HCT116 (cell line): ENCODE results near the gene TCF7L2. TPM values are rescaled to one million over a fixed set of nuclear protein-coding genes. Genes with fewer than 3 reads are reported as not detected.

ENCODE experiments used
- ATAC-seq: fragments of 200-7000 bp; cut with Tn5 transposase; 2 replicates; pipeline ENCODE4 v1.9.1; 2020; ENCODE audit warnings: mild to moderate bottlenecking, moderate library complexity
- BruUV-seq: library from RNA; stranded (reverse); fragments of 400-500 nt; replicated peaks from 2 replicates; lab custom pipeline; 2021; lab: Mats Ljungman, UMichigan
- CTCF ChIA-PET: fragments of 300-600 bp; sonication (Branson Sonifier 250); formaldehyde crosslinking; loops from one replicate; lab custom pipeline; 2021; ENCODE audit warnings: antibody characterized with exemption; lab: Charles Lee
- POLR2A ChIA-PET: fragments of 300-600, 350-600 bp; sonication (Branson Sonifier 250); formaldehyde crosslinking; loops from one replicate; lab custom pipeline; 2021; ENCODE audit warnings: antibody characterized with exemption; lab: Charles Lee
- RAD21 ChIA-PET, 2 experiments: fragments of 300-600 bp; sonication (Branson Sonifier 250); formaldehyde crosslinking; loops; one replicate each; lab custom pipeline; 2023; ENCODE audit warnings: low total read pairs in 2 of 2; ENCODE audit not compliant: uncharacterized antibody in 2 of 2, unreplicated experiment in 2 of 2, low non-redundant PET in 1 of 2; lab: Charles Lee
- DNase-seq: peaks from one replicate; pipeline ENCODE4 v3.0.0-alpha.2; 2010; ENCODE audit warnings: low read depth, low spot score
- H2AFZ ChIP-seq: fragments of 200-600 bp; shearing (Covaris generic), sonication (generic); 2 replicates; pipeline ENCODE4 v1.6.1; 2017; ENCODE audit warnings: low read depth, mixed run types, mixed read lengths, antibody characterized with exemption, low read length; ENCODE audit not compliant: poor library complexity, severe bottlenecking
- H3K27ac ChIP-seq: 2 replicates; pipeline ENCODE4 v1.5.1; 2012; ENCODE audit warnings: low read depth, low read length
- H3K27me3 ChIP-seq: fragments of 200-600 bp; sonication (generic); 2 replicates; pipeline ENCODE4 v1.6.1; 2016; ENCODE audit warnings: mixed run types, low read length, mixed read lengths; ENCODE audit not compliant: insufficient read depth
- H3K36me3 ChIP-seq, 2 experiments: fragments of 200-500 bp in 1 of 2; fragments of 200-600 bp in 1 of 2; sonication (Bioruptor generic) in 1 of 2; sonication (generic) in 1 of 2; 2 replicates each; pipeline versions ENCODE4 v1.5.1 to v1.6.1; 2014 to 2016; ENCODE audit warnings: low read length in 2 of 2, inconsistent platforms in 1 of 2, mixed read lengths in 1 of 2, mixed run types in 1 of 2; ENCODE audit not compliant: insufficient read depth in 2 of 2, control insufficient read depth in 1 of 2
- H3K4me1 ChIP-seq, 2 experiments: fragments of 200-600 bp in 1 of 2; sonication (generic) in 1 of 2; 2 replicates each; pipeline versions ENCODE4 v1.5.1 to v1.6.1; 2012 to 2017; ENCODE audit warnings: low read length in 2 of 2, inconsistent platforms in 1 of 2, mild to moderate bottlenecking in 1 of 2, mixed read lengths in 1 of 2, mixed run types in 1 of 2, moderate library complexity in 1 of 2; ENCODE audit not compliant: insufficient read depth in 2 of 2, control insufficient read depth in 1 of 2
- H3K4me2 ChIP-seq: fragments of 200-600 bp; sonication (generic); 2 replicates; pipeline ENCODE4 v1.6.1; 2017; ENCODE audit warnings: mixed run types, low read length, mixed read lengths
- H3K4me3 ChIP-seq, 2 experiments: fragments of 200-600 bp in 1 of 2; sonication (generic) in 1 of 2; replicated peaks in 1 of 2; 2 replicates each; pipeline ENCODE4 v1.5.1; 2011 to 2016; ENCODE audit warnings: low read length in 2 of 2, control low read depth in 1 of 2, low read depth in 1 of 2, mild to moderate bottlenecking in 1 of 2, mixed read lengths in 1 of 2, mixed run types in 1 of 2
- H3K79me2 ChIP-seq: fragments of 200-600 bp; sonication (generic); 2 replicates; pipeline ENCODE4 v1.6.1; 2017; ENCODE audit warnings: mild to moderate bottlenecking, mixed run types, low read length, moderate library complexity, mixed read lengths; ENCODE audit not compliant: insufficient read depth
- H3K9ac ChIP-seq: fragments of 200-600 bp; sonication (generic); 2 replicates; pipeline ENCODE4 v1.6.1; 2016; ENCODE audit warnings: low read length, mixed read lengths
- H3K9me2 ChIP-seq: fragments of 200-600 bp; sonication (generic), shearing (Covaris generic); 2 replicates; pipeline ENCODE4 v1.6.1; 2017; ENCODE audit warnings: mixed run types, mild to moderate bottlenecking, moderate library complexity; ENCODE audit not compliant: insufficient read depth
- H3K9me3 ChIP-seq, 2 experiments: fragments of 200-500 bp in 1 of 2; fragments of 200-600 bp in 1 of 2; sonication (Bioruptor generic) in 1 of 2; sonication (generic) in 1 of 2; 2 replicates each; pipeline ENCODE4 v1.6.1; 2014 to 2017; ENCODE audit warnings: low read length in 2 of 2, mixed read lengths in 2 of 2, inconsistent platforms in 1 of 2, low read depth in 1 of 2, mild to moderate bottlenecking in 1 of 2, mixed run types in 1 of 2, moderate library complexity in 1 of 2; ENCODE audit not compliant: control insufficient read depth in 1 of 2, insufficient read depth in 1 of 2
- H4K20me1 ChIP-seq: fragments of 200-600 bp; sonication (generic), shearing (Covaris generic); 2 replicates; pipeline ENCODE4 v1.6.1; 2017; ENCODE audit warnings: mixed run types, mild to moderate bottlenecking, moderate library complexity; ENCODE audit not compliant: insufficient read depth
- ATF3 ChIP-seq: IDR thresholded peaks from 2 replicates; pipeline ENCODE4 v1.6.1; 2012
- EGR1 ChIP-seq: IDR thresholded peaks from 2 replicates; pipeline ENCODE4 v1.6.1; 2012; ENCODE audit warnings: low read depth
- ELF1 ChIP-seq: IDR thresholded peaks from 2 replicates; pipeline ENCODE4 v1.6.1; 2012; ENCODE audit warnings: low read depth, borderline replicate concordance
- EZH2 ChIP-seq: fragments of 200-600 bp; sonication (generic); IDR thresholded peaks from 2 replicates; pipeline ENCODE4 v1.6.1; 2017; ENCODE audit warnings: antibody characterized with exemption, mixed run types
- EZH2phosphoT487 ChIP-seq: fragments of 200-600 bp; IDR thresholded peaks from 2 replicates; pipeline ENCODE4 v1.6.1; 2018; ENCODE audit warnings: antibody characterized with exemption, borderline replicate concordance
- JUND ChIP-seq: IDR thresholded peaks from 2 replicates; pipeline ENCODE4 v1.6.1; 2012
- MAX ChIP-seq: IDR thresholded peaks from 2 replicates; pipeline ENCODE4 v1.6.1; 2012
- RAD21 ChIP-seq: IDR thresholded peaks from 2 replicates; pipeline ENCODE4 v1.6.1; 2012; ENCODE audit warnings: low read depth, mild to moderate bottlenecking
- SP1 ChIP-seq: IDR thresholded peaks from 2 replicates; pipeline ENCODE4 v1.6.1; 2012; ENCODE audit warnings: low read depth
- SRF ChIP-seq: IDR thresholded peaks from 2 replicates; pipeline ENCODE4 v1.6.1; 2012; ENCODE audit warnings: low read depth
- TCF7L2 ChIP-seq: IDR thresholded peaks from 2 replicates; pipeline ENCODE4 v1.7.0; 2011; ENCODE audit warnings: borderline replicate concordance, inconsistent platforms; ENCODE audit not compliant: insufficient read depth, insufficient read length; ENCODE audit errors: extremely low read depth
- ZBTB33 ChIP-seq: IDR thresholded peaks from 2 replicates; pipeline ENCODE4 v1.6.1; 2011; ENCODE audit warnings: mild to moderate bottlenecking, low read length, moderate library complexity; ENCODE audit not compliant: insufficient replicate concordance; ENCODE audit errors: extremely low read depth
- ZFX ChIP-seq: fragments of 450-650 bp; IDR thresholded peaks from 2 replicates; pipeline ENCODE4 v1.6.1; 2017
- ZNF274 ChIP-seq: fragments of 200-500 bp; sonication (Bioruptor generic); IDR thresholded peaks from 2 replicates; pipeline ENCODE4 v1.6.1; 2014; ENCODE audit warnings: mild to moderate bottlenecking, low read depth, low read length, inconsistent platforms
- intact Hi-C: fragments of 100-400 bp; cut with micrococcal nuclease; formaldehyde crosslinking; loops from 2 replicates; pipeline ENCODE4 v1.10.0; 2022
- total RNA-seq: library from RNA; stranded (reverse); gene quantifications from one replicate; pipeline ENCODE4 v1.2.1, GENCODE V29; 2021; ENCODE audit not compliant: unreplicated experiment

TCF7L2 gene
- total RNA-seq, 1 experiment from 2014 or later = 164 TPM

- no TSS peak for BruUV-seq
- intact Hi-C loops = loop anchor here (5.0 to 10.0 kb wide), 5 partner anchors 135 to 568 kb away; no protein-coding TSS in a partner anchor
- Histone ChIP-seq H3K9me3 (no peaks in the 10 kb centered on the region), H2AFZ (no peak overlapping the region), H3K9me2 (no peaks in the 10 kb centered on the region), H3K9ac (peak overlapping the region; percentile 92), H3K27ac (peak overlapping the region; percentile 100), H3K4me2 (peak overlapping the region; percentile 83), H3K4me3 (peak overlapping the region; percentile 73 to 78), H4K20me1 (no peaks in the 10 kb centered on the region), H3K4me1 (peaks cover 55 to 66% of the 10 kb centered on the region in 2 experiments), H3K27me3 (no peaks in the 10 kb centered on the region), H3K36me3 (peaks cover 18 to 33% of the 10 kb centered on the region in 2 experiments; a peak in 3 of 4 replicates), H3K79me2 (peaks cover 69% of the 10 kb centered on the region)
- POLR2A ChIA-PET = no interaction called here
- TF ChIP-seq ZFX (peak; percentile 78), ZNF274 (no peak)
- DNase-seq (no peak), ATAC-seq (peak; percentile 2; the same call in 1 of the 2 replicates)
- RAD21 ChIA-PET = no interaction called here
- CTCF ChIA-PET = no interaction called here
Measured at GRCh38 chr10:112952282-112953173, 2.5 kb downstream of the TCF7L2 start.

GRCh38 chr10:112953174-112954159 lies 3.4 kb downstream of the TCF7L2 start:
- no peaks in the 10 kb centered on the region for H4K20me1 ChIP-seq
- peak overlapping the region; percentile 100 for H3K27ac ChIP-seq
- BruUV-seq = TSS peak; percentile 21
- ChIA-PET RAD21 (no interaction called here), CTCF (no interaction called here), POLR2A (interaction anchor here (1.0 to 1.7 kb wide), 3 partner anchors 34 to 481 kb away, joined by 3 to 4 read pairs (median 3); no protein-coding TSS in a partner anchor)
- no peaks in the 10 kb centered on the region for H3K9me3 ChIP-seq
- peaks cover 60 to 71% of the 10 kb centered on the region in 2 experiments for H3K4me1 ChIP-seq
- no peaks in the 10 kb centered on the region for H3K9me2 ChIP-seq
- intact Hi-C loops = loop anchor here (2.0 to 10.0 kb wide), 6 partner anchors 134 to 569 kb away; no protein-coding TSS in a partner anchor
- peak overlapping the region; percentile 83 for H3K4me2 ChIP-seq
- H2AFZ ChIP-seq = no peak overlapping the region
- DNase-seq (no peak), ATAC-seq (no peak)
- peak overlapping the region; percentile 73 to 78 for H3K4me3 ChIP-seq
- peaks cover 18 to 33% of the 10 kb centered on the region in 2 experiments for H3K36me3 ChIP-seq
- peak overlapping the region; percentile 92 for H3K9ac ChIP-seq
- peaks cover 79% of the 10 kb centered on the region for H3K79me2 ChIP-seq
- no peaks in the 10 kb centered on the region for H3K27me3 ChIP-seq
- TF ChIP-seq ZFX = no peak
- TF ChIP-seq SP1 = no peak
- TF ChIP-seq TCF7L2 = no peak
- TF ChIP-seq ZBTB33 = no peak
- TF ChIP-seq EZH2 = no peak
- TF ChIP-seq SRF = no peak
- no peak for TF ChIP-seq RAD21
- TF ChIP-seq ATF3 = no peak
- TF ChIP-seq MAX = no peak
- TF ChIP-seq EZH2phosphoT487 = no peak
- no peak for TF ChIP-seq ELF1
- TF ChIP-seq EGR1 = no peak
- no peak for TF ChIP-seq JUND
- TF ChIP-seq ZNF274 = no peak
